ENCODE data around the gene PTPRD.

- TF ChIP-seq EZH2 (IDR thresholded peaks at IDR 0.05) (no peak), EGR1 (IDR thresholded peaks at IDR 0.05; ENCODE audit: low read depth) (no peak), RAD21 (IDR thresholded peaks at IDR 0.05; ENCODE audit: low read depth) (no peak), CTCF (IDR thresholded peaks at IDR 0.05 in 2 of 3, conservative IDR thresholded peaks at IDR 0.05 in 1 of 3; ENCODE audit: borderline replicate concordance in 1 of 3, insufficient read depth in 1 of 3, low read depth in 2 of 3, low read length in 2 of 3) (no peak), TCF7L2 (IDR thresholded peaks at IDR 0.05; ENCODE audit: borderline replicate concordance, extremely low read depth, insufficient read depth, insufficient read length) (no peak), CEBPB (IDR thresholded peaks at IDR 0.05; ENCODE audit: low read depth) (no peak), CBX3 (IDR thresholded peaks at IDR 0.05; ENCODE audit: low read depth) (no peak), SP1 (IDR thresholded peaks at IDR 0.05; ENCODE audit: low read depth) (no peak), YY1 (IDR thresholded peaks at IDR 0.05; ENCODE audit: extremely low read depth, insufficient replicate concordance, low read depth, low read length) (no peak)
Observed at GRCh38 chr9:8757881-8758280, 1854.9 kb downstream of the PTPRD start.
